ENCODE data around the gene SGMS1. TPM values are rescaled to one million over a fixed set of nuclear protein-coding genes. Genes with fewer than 3 reads are reported as not detected.

The SGMS1 gene
- total and polyA plus RNA-seq, 4 experiments from 2014 or later = 10.0 to 33.0 (median 20.3) TPM

- H3K36me3 ChIP-seq (ENCODE audit: insufficient read depth, low read length) = no peaks in the 10 kb centered on the region
- Mint-ChIP-seq H3K9me3 (no peaks in the 10 kb centered on the region), H3K4me1 (peaks cover 32 to 73% (median 55%) of the 10 kb centered on the region in 4 donors), H3K27ac (peak overlapping the region in 6 of 7 donors; percentile 9 to 70 (median 54)), H3K27me3 (no peaks in the 10 kb centered on the region), H3K36me3 (peaks cover 4 to 5% of the 10 kb centered on the region in 2 donors), H3K4me3 (peak overlapping the region in 7 of 8 donors; percentile 39 to 70 (median 52))
- H3K27ac ChIP-seq (ENCODE audit: low read depth, low read length) = no peak overlapping the region
- CTCF ChIA-PET (ENCODE audit: partially characterized antibody) = interaction anchor here (0.5 to 2.3 kb wide), 4 partner anchors 13 to 263 kb away, joined by 3 to 14 read pairs (median 3); no protein-coding TSS in a partner anchor
- no peaks in the 10 kb centered on the region for H3K9me3 ChIP-seq (ENCODE audit: control insufficient read depth in 1 of 2, low read length in 2 of 2)
- POLR2A ChIA-PET (ENCODE audit: partially characterized antibody) = interaction anchor here (1.0 to 4.8 kb wide), 2 partner anchors 10 to 20 kb away, joined by 3 to 17 read pairs; no protein-coding TSS in a partner anchor
- no peak overlapping the region for H3K4me3 ChIP-seq (ENCODE audit: low read length in 2 of 2)
- no peak for DNase-seq
- intact Hi-C loops (cut with micrococcal nuclease) = no loop called here
- H3K4me1 ChIP-seq (ENCODE audit: insufficient read depth, low read length) = peaks cover 40% of the 10 kb centered on the region
- H3K27me3 ChIP-seq (ENCODE audit: insufficient read depth, low read length) = no peaks in the 10 kb centered on the region
Observed at GRCh38 chr10:50397312-50398140, 226.2 kb downstream of the SGMS1 start.

- Histone ChIP-seq H3K27me3 (ENCODE audit: insufficient read depth, low read length) (no peaks in the 10 kb centered on the region), H3K4me3 (ENCODE audit: low read length in 2 of 2) (peak overlapping the region in 1 of 2 donors; percentile 14), H3K9me3 (ENCODE audit: control insufficient read depth in 1 of 2, low read length in 2 of 2) (no peaks in the 10 kb centered on the region), H3K36me3 (ENCODE audit: insufficient read depth, low read length) (no peaks in the 10 kb centered on the region), H3K4me1 (ENCODE audit: insufficient read depth, low read length) (peaks cover 40% of the 10 kb centered on the region), H3K27ac (ENCODE audit: low read depth, low read length) (no peak overlapping the region)
- no peak for DNase-seq
- peaks cover 33 to 69% (median 52%) of the 10 kb centered on the region in 4 donors for H3K4me1 Mint-ChIP-seq
- intact Hi-C loops (cut with micrococcal nuclease) = no loop called here
- peak overlapping the region in 6 of 7 donors; percentile 11 to 70 (median 54) for H3K27ac Mint-ChIP-seq
- H3K9me3 Mint-ChIP-seq = no peaks in the 10 kb centered on the region
- peaks cover 2 to 10% of the 10 kb centered on the region in 2 donors for H3K36me3 Mint-ChIP-seq
- no peaks in the 10 kb centered on the region for H3K27me3 Mint-ChIP-seq
- ChIA-PET POLR2A (ENCODE audit: partially characterized antibody) (interaction anchor here (1.0 to 4.8 kb wide), 2 partner anchors 11 to 21 kb away, joined by 3 to 17 read pairs; no protein-coding TSS in a partner anchor), CTCF (ENCODE audit: partially characterized antibody) (interaction anchor here (0.5 to 2.3 kb wide), 4 partner anchors 14 to 264 kb away, joined by 3 to 14 read pairs (median 3); no protein-coding TSS in a partner anchor)
- peak overlapping the region; percentile 39 to 70 (median 53) for H3K4me3 Mint-ChIP-seq
Observed at GRCh38 chr10:50396491-50397311, 227.1 kb downstream of the SGMS1 start.

GRCh38 chr10:50395851-50396250, 227.9 kb downstream of the SGMS1 start:
- H3K36me3 ChIP-seq (ENCODE audit: insufficient read depth, low read length) = no peaks in the 10 kb centered on the region
- H3K9me3 Mint-ChIP-seq = no peaks in the 10 kb centered on the region
- no peak for DNase-seq
- H3K4me1 ChIP-seq (ENCODE audit: insufficient read depth, low read length) = peaks cover 40% of the 10 kb centered on the region
- no peaks in the 10 kb centered on the region for H3K27me3 Mint-ChIP-seq
- no peaks in the 10 kb centered on the region for H3K9me3 ChIP-seq (ENCODE audit: control insufficient read depth in 1 of 2, low read length in 2 of 2)
- H3K27me3 ChIP-seq (ENCODE audit: insufficient read depth, low read length) = no peaks in the 10 kb centered on the region
- H3K27ac Mint-ChIP-seq = peak overlapping the region in 4 of 7 donors; percentile 15 to 59 (median 21)
- CTCF ChIA-PET (ENCODE audit: partially characterized antibody) = interaction anchor here (1.7 kb wide), 1 partner anchor 15 kb away, joined by 3 read pairs; no protein-coding TSS in a partner anchor
- POLR2A ChIA-PET (ENCODE audit: partially characterized antibody) = interaction anchor here (4.8 kb wide), 1 partner anchor 22 kb away, joined by 17 read pairs; no protein-coding TSS in a partner anchor
- H3K4me3 ChIP-seq (ENCODE audit: low read length in 2 of 2) = no peak overlapping the region
- peaks cover 34 to 61% (median 47%) of the 10 kb centered on the region in 4 donors for H3K4me1 Mint-ChIP-seq
- intact Hi-C loops (cut with micrococcal nuclease) = no loop called here
- H3K4me3 Mint-ChIP-seq = peak overlapping the region in 2 of 8 donors; percentile 8 to 35
- H3K36me3 Mint-ChIP-seq = peaks cover 6 to 14% of the 10 kb centered on the region in 2 donors
- H3K27ac ChIP-seq (ENCODE audit: low read depth, low read length) = no peak overlapping the region

GRCh38 chr10:50395271-50395670, 228.5 kb downstream of the SGMS1 start:
- H3K4me3 ChIP-seq (ENCODE audit: low read length in 2 of 2) = no peak overlapping the region
- ChIA-PET CTCF (ENCODE audit: partially characterized antibody) (interaction anchor here (1.0 kb wide), 1 partner anchor 28 kb away, joined by 5 read pairs; no protein-coding TSS in a partner anchor), POLR2A (ENCODE audit: partially characterized antibody) (interaction anchor here (4.8 kb wide), 1 partner anchor 23 kb away, joined by 17 read pairs; no protein-coding TSS in a partner anchor)
- H3K4me1 ChIP-seq (ENCODE audit: insufficient read depth, low read length) = peaks cover 40% of the 10 kb centered on the region
- no peaks in the 10 kb centered on the region for H3K9me3 ChIP-seq (ENCODE audit: control insufficient read depth in 1 of 2, low read length in 2 of 2)
- H3K27ac ChIP-seq (ENCODE audit: low read depth, low read length) = no peak overlapping the region
- Mint-ChIP-seq H3K27ac (peak overlapping the region in 1 of 7 donors; percentile 59), H3K4me3 (no peak overlapping the region), H3K27me3 (no peaks in the 10 kb centered on the region), H3K4me1 (peaks cover 34 to 62% (median 47%) of the 10 kb centered on the region in 4 donors), H3K9me3 (no peaks in the 10 kb centered on the region), H3K36me3 (peaks cover 7 to 17% of the 10 kb centered on the region in 2 donors)
- H3K36me3 ChIP-seq (ENCODE audit: insufficient read depth, low read length) = no peaks in the 10 kb centered on the region
- DNase-seq = no peak
- no peaks in the 10 kb centered on the region for H3K27me3 ChIP-seq (ENCODE audit: insufficient read depth, low read length)
- intact Hi-C loops (cut with micrococcal nuclease) = no loop called here

- H3K36me3 ChIP-seq (ENCODE audit: insufficient read depth, low read length) = no peaks in the 10 kb centered on the region
- no peak overlapping the region for H3K4me3 ChIP-seq (ENCODE audit: low read length in 2 of 2)
- H3K36me3 Mint-ChIP-seq = peaks cover 7 to 17% of the 10 kb centered on the region in 2 donors
- H3K27ac Mint-ChIP-seq = peak overlapping the region in 2 of 7 donors; percentile 14 to 59
- no peaks in the 10 kb centered on the region for H3K27me3 ChIP-seq (ENCODE audit: insufficient read depth, low read length)
- H3K4me1 Mint-ChIP-seq = peaks cover 34 to 62% (median 46%) of the 10 kb centered on the region in 4 donors
- H3K9me3 Mint-ChIP-seq = no peaks in the 10 kb centered on the region
- H3K27me3 Mint-ChIP-seq = no peaks in the 10 kb centered on the region
- intact Hi-C loops (cut with micrococcal nuclease) = no loop called here
- no peaks in the 10 kb centered on the region for H3K9me3 ChIP-seq (ENCODE audit: control insufficient read depth in 1 of 2, low read length in 2 of 2)
- DNase-seq = no peak
- ChIA-PET POLR2A (ENCODE audit: partially characterized antibody) (interaction anchor here (4.8 kb wide), 1 partner anchor 23 kb away, joined by 17 read pairs; no protein-coding TSS in a partner anchor), CTCF (ENCODE audit: partially characterized antibody) (interaction anchor here (1.0 kb wide), 1 partner anchor 27 kb away, joined by 5 read pairs; no protein-coding TSS in a partner anchor)
- H3K27ac ChIP-seq (ENCODE audit: low read depth, low read length) = no peak overlapping the region
- no peak overlapping the region for H3K4me3 Mint-ChIP-seq
- H3K4me1 ChIP-seq (ENCODE audit: insufficient read depth, low read length) = peaks cover 40% of the 10 kb centered on the region
Observed at GRCh38 chr10:50394832-50395231, 228.9 kb downstream of the SGMS1 start.

- Mint-ChIP-seq H3K27ac (peak overlapping the region in 1 of 7 donors; percentile 35), H3K27me3 (no peaks in the 10 kb centered on the region), H3K4me3 (no peak overlapping the region), H3K9me3 (no peaks in the 10 kb centered on the region), H3K4me1 (peaks cover 32 to 55% (median 44%) of the 10 kb centered on the region in 4 donors), H3K36me3 (peaks cover 7 to 17% of the 10 kb centered on the region in 2 donors)
- DNase-seq = no peak
- Histone ChIP-seq H3K36me3 (ENCODE audit: insufficient read depth, low read length) (no peaks in the 10 kb centered on the region), H3K4me1 (ENCODE audit: insufficient read depth, low read length) (peaks cover 40% of the 10 kb centered on the region), H3K9me3 (ENCODE audit: control insufficient read depth in 1 of 2, low read length in 2 of 2) (no peaks in the 10 kb centered on the region), H3K27me3 (ENCODE audit: insufficient read depth, low read length) (no peaks in the 10 kb centered on the region), H3K4me3 (ENCODE audit: low read length in 2 of 2) (no peak overlapping the region), H3K27ac (ENCODE audit: low read depth, low read length) (no peak overlapping the region)
- CTCF ChIA-PET (ENCODE audit: partially characterized antibody) = no interaction called here
- POLR2A ChIA-PET (ENCODE audit: partially characterized antibody) = interaction anchor here (4.8 kb wide), 1 partner anchor 24 kb away, joined by 17 read pairs; no protein-coding TSS in a partner anchor
- intact Hi-C loops (cut with micrococcal nuclease) = no loop called here
Observed at GRCh38 chr10:50393784-50394467, 229.8 kb downstream of the SGMS1 start.

Data from CD4-positive, alpha-beta memory T cell (primary cell).